GM19372 (cell line): ENCODE measurements around the gene HPSE2.

Experiments used
- ATAC-seq: cut with Tn5 transposase; IDR thresholded peaks from one replicate; pipeline ENCODE4 v1.9.1; 2021; ENCODE audit warnings: mild to moderate bottlenecking, low read depth, moderate library complexity; ENCODE audit not compliant: unreplicated experiment

HPSE2 gene

DNA sequence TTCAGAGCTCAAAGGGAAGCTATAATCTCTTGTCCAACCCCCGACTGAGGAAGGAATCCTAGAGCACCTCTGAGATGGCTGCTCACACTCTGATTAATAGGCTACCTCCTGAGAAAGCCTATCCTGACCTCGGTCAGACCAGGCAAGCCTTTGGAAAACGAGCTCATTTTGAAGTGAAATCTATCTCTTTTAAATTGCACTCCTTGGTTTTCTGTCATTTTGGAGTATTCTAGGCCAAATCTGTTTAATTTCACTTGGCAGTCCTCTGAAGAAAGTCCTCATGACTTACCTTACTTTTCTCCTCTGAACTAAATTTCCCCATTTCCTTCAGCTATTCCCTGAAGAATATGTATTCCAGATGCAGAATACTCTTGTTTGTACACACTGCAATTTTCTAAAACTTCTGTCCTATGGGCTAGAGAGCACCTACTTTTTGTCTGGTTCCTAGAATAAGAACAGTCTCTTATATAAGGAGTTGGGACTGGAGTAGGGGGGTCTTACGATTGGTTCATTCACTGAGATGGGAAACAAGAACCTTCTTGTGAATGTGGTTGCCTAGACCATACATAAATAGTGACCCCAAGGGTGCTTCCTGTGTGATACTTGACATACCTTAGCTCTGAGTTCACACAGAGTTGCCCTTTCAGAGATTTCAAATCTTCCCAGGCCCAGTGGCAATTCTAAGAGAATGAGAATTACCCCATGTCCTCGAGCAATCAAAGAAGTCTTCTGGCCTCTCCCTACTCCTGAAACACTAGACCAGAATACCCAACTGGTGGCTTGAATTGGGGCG, 757.0 kb downstream of the HPSE2 start:
- no peak for ATAC-seq

DNA sequence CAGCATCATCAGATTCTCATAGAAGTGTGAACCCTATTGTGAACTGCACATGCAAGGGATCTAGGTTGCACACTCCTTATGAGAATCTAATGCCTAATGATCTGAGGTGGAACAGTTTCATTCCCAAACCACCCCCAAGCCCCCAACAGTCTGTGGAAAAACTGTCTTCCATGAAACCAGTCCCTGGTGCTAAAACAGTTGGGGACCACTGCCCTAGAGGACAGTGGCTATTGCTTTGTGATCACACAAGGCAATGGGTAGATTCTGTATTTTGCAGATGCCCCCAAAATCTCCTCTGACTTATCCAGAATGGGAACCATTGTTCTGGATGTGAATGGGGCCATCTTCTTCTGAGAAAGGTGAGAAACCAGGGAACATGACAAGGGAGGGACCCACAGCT, 757.8 kb downstream of the HPSE2 start:
- ATAC-seq, result no peak

DNA sequence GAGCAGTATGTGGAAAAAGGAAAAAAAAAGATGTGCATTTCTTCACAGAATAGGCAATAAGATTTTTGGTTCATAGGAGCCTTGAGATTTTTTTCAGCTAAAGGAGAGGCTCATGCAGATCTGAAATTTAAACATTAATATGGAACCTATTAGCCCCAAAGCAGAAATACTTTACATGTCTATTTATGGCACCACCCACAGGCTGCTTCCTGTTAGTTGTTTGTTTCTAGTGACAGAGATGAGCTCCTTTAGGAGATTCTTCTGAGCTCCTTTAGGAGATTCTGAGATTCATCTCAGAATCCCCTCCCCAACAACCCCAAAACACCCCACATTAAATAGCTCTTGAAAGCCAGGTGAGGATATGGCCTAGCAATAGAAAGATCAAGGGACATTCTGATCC, 761.0 kb downstream of the HPSE2 start:
- ATAC-seq, result peak; percentile 50

DNA sequence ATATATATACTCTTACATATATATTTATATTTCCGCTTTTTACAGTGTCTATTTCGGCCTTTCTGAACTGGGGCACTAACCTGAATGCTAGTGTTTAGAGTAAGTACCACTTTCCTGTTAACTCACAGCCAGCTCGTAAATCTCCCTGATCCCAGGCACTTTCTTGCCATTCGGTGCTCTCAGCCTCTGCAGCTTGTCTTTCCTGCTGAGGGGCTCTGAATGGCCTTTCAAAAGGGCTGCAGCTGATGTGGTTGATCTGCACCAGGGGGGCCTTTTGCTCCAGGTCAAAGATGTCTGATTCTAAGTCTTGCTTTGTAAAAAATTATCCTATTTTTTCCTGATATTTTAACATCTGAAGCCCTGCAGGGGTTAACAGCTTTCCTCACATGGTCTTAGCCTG, 763.5 kb downstream of the HPSE2 start:
- no peak for ATAC-seq

DNA sequence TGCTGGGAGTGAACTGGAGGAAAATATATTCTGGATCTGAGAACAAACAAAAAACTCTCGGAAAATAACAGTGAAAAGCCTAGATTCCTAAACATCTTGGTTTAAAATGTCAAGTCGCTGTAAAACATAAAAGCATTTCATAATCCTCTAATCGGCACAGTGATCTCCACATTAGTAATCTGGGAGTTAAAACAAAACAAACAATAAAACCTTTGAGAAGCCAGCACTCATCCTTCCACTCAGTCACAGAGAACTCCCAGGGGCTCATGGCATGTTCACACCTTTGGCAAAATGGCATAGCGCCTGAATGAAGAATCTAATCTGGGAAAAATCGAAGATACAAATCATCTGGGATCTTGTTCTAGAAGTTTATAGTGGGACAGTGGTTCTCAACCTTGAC, 764.8 kb downstream of the HPSE2 start:
- no peak for ATAC-seq

DNA sequence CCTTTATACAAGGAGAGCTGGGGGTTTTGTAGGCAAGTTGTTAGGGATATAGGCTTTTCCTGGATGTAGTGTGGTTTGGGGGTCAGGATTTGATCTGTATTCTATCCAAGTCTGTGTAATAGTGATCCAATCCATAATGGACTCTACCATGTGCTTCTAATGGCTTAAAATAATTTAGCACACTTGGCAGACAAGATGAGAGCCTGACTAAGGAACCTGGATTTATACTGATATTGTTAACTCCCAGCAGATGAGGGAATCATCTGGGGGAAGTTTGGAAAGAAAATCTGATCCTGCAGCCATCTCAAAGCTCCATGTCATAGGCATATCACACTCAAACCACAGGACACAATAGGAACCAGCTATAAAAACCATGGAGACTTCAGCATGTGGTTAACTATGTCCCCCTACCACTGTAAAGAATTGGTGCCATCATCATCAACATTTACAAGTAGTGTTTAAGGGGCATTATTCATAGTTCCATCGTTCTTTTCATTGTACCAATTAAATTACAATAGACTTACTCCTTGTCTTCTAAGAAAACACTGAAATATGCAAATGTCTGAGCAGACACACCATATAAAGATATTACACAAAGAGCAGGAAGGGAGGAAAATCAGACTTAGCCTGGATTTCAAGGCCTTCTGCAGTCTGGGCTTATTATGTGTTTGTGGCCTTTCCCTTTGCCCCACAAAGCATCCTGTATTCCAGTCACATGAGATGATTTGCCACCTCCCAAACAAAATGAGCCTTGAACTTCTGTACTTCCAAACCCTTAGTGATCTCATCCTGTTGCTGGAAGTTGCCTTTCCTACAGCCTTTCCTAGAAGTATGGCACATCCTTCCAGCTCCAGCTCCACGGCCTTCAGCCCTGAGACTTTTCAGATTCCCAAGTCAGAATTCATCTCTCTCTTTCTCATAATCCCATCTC, 766.4 kb downstream of the HPSE2 start:
- ATAC-seq, result no peak

DNA sequence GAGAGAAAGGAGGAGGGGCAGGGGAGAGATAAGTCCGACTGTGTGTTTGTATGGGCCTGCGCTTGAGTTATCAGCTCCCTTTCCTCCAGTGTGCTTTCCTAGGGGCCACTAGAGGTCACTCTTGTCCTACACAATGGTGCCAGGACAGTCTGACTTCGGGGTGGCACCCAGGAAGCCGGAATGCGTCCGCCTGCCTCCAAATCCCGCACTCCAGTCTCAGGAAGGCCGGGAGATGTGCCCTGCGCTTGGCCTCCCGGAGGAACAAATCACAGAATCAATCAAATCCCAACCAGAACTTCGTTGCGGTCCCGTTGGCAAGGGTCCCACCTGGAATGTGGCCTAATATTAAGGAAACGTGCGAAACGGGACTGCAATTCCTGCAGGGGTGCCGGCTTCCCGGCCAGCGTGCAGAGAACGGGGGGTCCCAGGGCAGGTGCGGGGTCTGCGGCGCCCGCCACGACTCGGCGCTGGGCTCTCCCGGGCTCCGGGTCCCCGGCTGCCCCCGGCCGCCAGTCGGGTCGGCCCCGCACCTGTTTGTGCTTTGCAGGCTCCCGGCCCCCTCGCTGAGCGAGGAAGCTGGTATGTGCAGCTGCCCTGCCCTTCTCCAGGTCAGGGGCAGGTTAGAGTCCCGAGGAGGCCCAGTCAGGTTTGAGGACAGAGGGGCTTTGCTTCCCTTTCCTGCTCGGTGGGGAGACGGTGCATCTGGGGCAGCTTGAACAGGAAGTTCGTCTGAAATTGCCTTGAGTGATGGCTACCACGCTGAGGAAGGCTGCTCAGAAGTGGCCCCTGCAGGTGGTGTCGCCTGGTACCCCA, 767.9 kb downstream of the HPSE2 start:
- peak; percentile 87 for ATAC-seq

DNA sequence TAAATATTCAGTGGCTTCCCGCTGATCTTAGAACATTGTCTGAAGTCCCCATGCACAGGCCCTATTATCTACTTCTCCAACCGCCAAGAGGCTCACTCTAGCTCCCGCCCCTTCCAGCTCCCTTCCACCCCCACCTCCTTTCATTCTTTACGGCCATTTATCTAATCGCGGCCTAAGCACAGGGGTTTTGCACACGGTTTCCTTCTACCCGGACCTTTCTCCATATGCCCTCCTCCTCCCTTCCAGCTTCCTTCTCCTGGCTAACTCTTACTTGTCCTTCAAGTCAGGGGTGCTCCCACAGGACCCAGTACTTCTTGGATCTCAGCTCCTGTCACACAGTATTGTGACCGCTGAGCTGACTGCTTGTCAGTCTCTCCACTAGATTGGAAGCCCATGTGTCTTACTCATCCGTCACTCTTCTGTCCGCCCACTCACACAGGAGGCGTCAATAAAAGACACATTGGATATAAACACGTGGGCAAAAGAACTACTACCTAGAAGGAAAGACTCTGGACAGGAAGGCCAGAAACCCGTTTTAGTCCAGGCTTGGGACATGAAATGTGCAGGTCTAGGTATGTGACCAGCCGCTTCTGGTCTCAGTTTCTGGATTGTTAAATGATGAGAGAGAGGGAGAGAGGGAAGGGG, 768.7 kb downstream of the HPSE2 start:
- no peak for ATAC-seq

DNA sequence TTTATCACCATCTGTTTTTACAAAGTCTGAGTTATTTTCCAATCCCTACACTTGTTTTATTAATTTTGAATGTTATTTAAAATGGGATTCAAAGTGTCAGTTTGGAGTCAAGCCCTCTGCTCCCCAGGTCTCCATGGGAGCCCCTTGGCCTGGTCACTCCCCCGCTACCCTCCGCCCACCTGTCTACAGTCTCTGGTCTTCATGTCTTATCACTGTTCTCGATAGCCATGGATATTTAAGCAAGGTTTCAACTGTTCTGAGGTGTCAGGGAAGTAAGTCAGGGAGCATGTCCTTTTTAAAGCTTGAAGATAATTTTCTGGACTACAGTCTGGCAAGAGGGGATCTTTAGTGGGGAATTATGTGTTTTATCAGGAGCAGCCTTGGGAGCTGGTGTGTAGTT, 769.8 kb downstream of the HPSE2 start:
- ATAC-seq, result no peak

DNA sequence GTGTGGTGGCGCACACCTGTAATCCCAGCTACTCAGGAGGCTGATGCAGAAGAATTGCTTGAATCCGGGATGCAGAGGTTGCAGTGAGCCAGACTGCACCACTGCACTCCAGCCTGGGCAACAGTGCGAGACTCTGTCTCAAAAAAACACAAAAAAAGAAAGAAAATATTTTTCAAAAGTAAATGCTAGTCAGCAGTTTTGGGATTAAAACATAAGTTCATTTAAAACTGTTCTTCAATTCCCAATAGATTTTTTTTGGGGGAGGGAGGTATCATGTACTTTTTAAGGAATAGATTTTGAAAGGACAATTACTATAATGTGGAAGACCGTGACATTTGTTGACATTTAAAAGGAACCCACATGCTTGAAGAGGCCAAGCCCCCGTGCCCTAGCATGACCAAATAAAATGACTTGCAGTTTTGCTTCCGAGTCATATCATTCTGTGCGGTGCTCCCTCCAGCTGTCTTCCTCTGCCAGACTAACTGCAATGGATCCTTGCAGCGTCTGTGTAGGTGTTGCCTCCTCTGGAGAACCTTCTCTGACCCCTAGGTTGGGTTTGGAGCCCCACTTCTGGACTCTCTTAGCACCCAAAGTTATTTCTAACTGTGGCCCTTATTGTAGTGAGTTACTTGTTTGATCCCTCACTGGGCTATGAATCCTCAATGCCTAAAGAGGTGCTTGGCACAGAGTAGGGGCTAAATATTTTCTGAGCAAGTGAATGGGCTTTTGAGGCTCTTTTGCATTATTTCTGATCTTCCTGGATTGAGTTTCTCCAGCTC, 771.5 kb downstream of the HPSE2 start:
- no peak for ATAC-seq

DNA sequence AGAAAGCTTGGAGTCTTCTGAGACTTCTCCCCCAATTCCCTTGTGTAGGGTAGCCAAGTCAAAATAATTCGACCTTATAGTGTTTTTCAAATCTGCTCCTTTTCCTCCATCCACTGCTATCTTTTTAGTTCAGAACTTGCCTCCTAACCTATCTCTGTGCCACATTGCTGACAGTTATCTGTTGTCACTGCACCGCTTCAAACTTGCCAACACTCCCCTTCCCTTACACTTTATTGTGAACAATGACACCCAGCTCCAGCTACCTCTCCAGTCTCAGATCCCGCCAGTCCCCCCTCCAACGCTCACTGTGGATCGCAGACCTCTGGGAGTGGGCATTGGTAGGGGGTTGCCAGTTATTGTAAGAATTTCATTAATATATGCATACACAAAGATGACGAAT, 772.6 kb downstream of the HPSE2 start:
- no peak for ATAC-seq

DNA sequence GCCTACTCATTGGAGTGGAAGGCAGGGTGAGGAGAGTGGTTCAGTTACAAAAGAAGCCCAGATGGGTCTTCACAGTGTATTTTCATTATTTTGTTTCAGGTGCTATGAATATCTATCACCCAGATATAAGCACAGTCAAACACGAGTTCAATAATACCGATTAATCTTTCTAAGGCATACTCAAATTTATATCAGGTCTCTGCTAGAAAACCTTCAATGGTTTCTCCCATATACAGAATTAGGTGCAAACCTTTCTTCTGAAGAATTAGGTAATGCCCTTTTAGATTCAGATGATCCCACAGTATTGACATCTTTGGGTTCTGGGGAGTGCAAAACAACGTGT, 774.2 kb downstream of the HPSE2 start:
- no peak for ATAC-seq

DNA sequence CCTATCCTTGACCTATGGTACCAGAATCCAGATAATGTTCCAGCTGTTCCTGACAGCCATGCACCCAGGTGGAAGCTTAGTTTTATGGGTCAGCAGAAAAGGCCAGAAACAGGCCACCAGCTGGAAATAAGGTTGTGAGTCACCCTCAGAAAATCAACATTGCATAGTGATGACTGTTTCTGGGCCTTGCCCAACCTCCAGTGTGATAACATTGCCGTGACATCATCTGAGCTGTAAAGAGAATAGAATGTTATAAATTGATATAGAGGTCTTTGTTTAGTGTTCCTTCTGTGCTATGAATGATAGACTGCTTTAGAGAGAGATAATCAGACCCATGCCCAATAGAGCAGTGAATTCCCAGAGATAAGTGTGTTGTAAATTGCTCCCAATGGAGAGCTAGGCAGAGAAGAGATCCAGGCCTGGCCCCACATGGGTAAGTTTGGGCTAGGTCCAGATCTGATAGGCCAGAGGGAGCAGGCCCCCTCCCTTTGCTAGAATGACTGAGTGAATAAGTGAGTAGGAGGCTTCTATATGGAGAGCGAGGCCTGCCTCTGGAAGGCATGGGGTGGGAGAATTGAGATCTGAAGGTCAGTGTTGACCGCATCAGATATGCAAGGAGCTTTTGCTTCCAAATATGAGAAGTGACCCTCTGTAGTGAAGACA, 774.7 kb downstream of the HPSE2 start:
- no peak for ATAC-seq

DNA sequence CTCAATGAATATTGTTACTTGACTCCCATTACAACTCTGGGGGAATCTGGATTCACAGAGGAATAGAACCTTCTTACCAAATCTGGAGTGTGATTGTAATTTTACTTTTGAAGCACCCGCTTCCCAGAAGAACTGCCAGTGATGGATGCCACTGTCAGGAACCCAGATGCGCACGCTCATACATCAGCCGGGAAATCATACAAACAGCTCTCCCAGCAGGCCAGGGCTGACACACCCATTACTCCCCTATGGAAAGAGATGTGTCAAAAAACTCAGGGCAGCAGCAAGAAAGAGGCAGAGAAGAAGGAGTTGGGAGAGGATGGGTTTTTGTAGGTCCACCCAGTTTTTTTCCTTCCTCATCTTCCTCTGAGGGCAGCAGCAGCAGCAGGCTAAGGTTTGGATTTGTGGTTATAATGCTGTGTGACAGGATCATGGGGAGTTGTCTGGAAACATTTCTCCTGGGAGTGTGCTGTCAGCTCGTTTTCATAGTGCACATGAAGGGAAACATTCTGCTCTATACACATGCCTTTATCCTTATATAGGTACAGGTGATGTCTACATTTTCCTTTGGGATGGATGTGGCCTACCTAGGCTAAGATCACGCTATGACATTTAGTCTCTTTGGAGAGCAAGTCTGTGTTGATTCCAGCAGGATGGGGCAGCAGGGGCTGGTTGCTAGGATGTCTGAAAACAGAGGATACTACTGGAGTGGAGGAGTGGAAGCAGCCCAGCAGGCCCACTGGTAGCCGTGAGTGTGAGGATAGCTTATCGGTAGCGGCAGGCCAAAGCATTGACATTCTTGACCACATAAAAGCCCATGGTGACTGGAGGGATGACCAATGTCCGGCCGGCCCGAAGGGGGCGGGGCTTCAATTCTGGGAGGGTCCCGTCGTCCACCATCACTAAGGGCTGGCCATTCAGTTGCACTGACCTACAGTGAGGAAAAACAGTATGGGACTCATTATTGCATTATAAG, 776.6 kb downstream of the HPSE2 start:
- no peak for ATAC-seq

DNA sequence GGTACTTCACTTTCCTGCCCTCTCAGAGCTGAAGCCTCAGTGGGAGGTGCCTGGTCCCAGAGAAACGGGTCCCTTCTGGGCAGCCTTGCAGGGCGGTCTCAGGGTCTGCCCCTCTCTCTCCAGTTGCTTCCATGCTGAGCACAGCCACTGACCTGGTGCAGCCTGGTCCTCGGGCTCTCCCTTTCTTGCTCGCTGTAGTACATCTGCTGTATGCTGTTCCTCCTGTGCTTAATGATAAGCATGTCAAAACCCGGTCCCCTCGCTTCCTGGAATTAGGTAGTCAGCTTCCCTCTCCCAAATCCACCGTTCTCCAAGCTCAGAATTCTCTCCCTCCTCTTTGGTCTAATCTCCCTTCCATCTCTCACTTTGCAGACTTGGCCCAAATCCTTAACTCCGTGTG, 777.9 kb downstream of the HPSE2 start:
- ATAC-seq, result no peak

DNA sequence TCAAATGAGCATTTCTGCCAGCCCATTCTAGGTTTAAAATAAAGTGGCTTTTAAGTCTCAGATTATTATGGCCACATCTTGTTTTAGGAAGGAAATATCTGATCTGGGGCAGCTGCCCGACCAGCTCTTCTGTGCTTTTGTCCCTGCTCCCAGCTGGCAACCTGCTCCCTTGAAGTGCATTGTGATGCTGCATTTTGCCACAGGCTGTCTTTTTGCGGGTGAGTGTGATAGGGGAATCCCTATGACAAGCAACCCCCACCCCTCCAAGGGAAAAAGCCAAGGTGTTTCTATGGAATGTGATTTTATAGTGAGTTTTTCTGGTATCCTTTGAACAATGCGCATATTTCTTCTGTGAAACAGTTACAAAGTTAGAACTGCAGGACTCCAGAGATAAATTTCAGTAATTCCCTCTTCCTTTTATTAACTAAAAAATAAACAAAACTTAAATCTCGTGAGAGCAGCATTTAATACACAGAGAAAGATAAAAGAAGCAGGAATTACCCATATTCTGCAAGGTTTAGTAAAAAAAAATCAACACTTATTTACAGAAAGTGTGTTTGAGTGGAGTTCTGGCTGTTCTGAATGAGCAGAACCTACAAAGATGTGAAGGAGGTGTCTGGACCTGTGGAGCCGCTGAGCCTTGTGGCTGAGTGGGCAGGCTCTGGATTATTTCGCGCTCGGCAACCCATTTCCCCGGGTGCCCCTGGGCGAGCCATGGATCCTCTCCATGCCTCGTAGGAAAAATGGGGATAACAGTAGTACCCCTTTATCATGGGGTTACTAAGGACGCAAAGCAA, 778.8 kb downstream of the HPSE2 start:
- ATAC-seq, result no peak

DNA sequence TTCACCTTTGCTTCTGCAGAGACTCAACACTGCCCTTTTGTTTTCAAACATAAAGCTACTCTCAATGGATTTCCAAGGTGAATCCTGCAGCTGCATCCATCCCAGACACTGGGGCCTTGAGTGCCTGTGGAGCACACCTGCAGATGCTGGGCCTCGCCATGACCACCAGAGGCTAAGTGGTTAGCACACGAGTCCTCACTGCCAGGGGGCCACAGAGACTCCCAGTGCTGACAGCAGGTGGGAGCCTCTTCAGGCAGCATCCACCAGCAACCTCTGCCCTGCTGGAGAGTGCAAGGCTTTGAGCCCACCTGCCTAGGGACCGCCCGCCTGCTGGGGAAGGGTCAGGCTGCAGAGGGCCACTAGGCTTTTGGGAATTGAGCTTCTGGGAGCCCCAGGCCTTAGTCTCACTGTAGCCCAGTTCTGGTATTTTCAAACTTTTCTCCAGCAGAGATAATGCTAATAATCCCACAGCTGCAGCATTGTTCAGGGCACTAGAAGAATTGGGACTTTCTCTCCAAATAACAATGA, 779.5 kb downstream of the HPSE2 start:
- ATAC-seq, result no peak
